ENCODE results near the gene RUBCNL. TPM values are rescaled to one million over a fixed set of nuclear protein-coding genes. Genes with fewer than 3 reads are reported as not detected.

RUBCNL gene
- total RNA-seq, 1 experiment from 2014 or later = not detected

DNA sequence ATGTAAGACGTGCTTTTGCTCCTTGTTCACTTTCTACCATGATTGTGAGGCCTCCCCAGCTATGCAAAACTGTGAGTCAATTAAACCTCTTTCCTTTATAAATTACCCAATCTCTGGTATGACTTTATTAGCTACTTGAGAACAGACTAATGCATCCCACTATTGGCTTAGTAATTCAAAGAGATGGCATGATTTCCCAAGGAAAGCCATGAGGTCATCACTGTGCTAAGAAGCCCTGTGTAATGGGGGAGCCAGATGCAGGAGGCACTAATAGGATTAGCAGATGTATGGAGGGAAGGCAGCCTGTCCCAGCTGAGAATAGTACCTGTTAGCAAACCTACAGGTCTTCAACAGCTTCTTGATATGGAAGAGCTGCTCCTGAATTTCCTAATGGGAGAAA, 38.1 kb downstream of the RUBCNL start:
- intact Hi-C loops (cut with micrococcal nuclease; ENCODE audit: unreplicated experiment) = no loop called here
- CTCF ChIA-PET = no interaction called here
- BruUV-seq (replicated peaks) = no TSS peak
- TF ChIP-seq, protein P1, sequence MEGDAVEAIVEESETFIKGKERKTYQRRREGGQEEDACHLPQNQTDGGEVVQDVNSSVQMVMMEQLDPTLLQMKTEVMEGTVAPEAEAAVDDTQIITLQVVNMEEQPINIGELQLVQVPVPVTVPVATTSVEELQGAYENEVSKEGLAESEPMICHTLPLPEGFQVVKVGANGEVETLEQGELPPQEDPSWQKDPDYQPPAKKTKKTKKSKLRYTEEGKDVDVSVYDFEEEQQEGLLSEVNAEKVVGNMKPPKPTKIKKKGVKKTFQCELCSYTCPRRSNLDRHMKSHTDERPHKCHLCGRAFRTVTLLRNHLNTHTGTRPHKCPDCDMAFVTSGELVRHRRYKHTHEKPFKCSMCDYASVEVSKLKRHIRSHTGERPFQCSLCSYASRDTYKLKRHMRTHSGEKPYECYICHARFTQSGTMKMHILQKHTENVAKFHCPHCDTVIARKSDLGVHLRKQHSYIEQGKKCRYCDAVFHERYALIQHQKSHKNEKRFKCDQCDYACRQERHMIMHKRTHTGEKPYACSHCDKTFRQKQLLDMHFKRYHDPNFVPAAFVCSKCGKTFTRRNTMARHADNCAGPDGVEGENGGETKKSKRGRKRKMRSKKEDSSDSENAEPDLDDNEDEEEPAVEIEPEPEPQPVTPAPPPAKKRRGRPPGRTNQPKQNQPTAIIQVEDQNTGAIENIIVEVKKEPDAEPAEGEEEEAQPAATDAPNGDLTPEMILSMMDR (IDR thresholded peaks at IDR 0.05; ENCODE audit: unreplicated experiment) = no peak
- H3K27ac Mint-ChIP-seq (ENCODE audit: unreplicated experiment) = no peak overlapping the region
- H3K4me1 Mint-ChIP-seq (ENCODE audit: low read depth, unreplicated experiment) = no peaks in the 10 kb centered on the region
- no peaks in the 10 kb centered on the region for H3K9me3 Mint-ChIP-seq (ENCODE audit: low read depth, unreplicated experiment)
- no peaks in the 10 kb centered on the region for H3K36me3 Mint-ChIP-seq (ENCODE audit: insufficient read depth, unreplicated experiment)
- no peak for DNase-seq
- no peak overlapping the region for H3K4me3 Mint-ChIP-seq (ENCODE audit: low read depth, unreplicated experiment)
- peaks cover 13% of the 10 kb centered on the region for H3K27me3 Mint-ChIP-seq (ENCODE audit: unreplicated experiment)

DNA sequence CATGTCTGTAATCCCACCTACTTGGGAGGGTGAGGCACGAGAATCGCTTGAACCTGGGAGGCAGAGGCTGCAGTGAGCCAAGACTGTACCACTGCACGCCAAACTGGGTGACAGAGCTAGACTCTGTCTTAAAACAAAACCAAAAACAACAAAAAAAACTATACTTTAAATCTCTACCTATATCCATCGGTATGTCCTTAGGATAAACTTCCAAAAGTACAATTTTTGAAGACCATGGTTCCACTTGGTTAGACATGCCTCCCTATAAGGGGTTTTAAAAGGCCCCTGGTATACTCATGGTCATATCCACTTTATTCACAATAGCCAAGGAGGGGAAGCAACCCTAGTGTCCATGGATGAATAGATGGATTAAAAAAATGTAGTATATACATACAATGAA, 39.8 kb downstream of the RUBCNL start:
- Mint-ChIP-seq H3K27ac (ENCODE audit: unreplicated experiment) (no peak overlapping the region), H3K4me1 (ENCODE audit: low read depth, unreplicated experiment) (no peaks in the 10 kb centered on the region), H3K36me3 (ENCODE audit: insufficient read depth, unreplicated experiment) (no peaks in the 10 kb centered on the region), H3K4me3 (ENCODE audit: low read depth, unreplicated experiment) (no peak overlapping the region), H3K9me3 (ENCODE audit: low read depth, unreplicated experiment) (no peaks in the 10 kb centered on the region), H3K27me3 (ENCODE audit: unreplicated experiment) (peaks cover 13% of the 10 kb centered on the region)
- TF ChIP-seq, protein P1 (IDR thresholded peaks at IDR 0.05; ENCODE audit: unreplicated experiment) = no peak
- CTCF ChIA-PET = no interaction called here
- no peak for DNase-seq
- no TSS peak for BruUV-seq (replicated peaks)
- intact Hi-C loops (cut with micrococcal nuclease; ENCODE audit: unreplicated experiment) = no loop called here

DNA sequence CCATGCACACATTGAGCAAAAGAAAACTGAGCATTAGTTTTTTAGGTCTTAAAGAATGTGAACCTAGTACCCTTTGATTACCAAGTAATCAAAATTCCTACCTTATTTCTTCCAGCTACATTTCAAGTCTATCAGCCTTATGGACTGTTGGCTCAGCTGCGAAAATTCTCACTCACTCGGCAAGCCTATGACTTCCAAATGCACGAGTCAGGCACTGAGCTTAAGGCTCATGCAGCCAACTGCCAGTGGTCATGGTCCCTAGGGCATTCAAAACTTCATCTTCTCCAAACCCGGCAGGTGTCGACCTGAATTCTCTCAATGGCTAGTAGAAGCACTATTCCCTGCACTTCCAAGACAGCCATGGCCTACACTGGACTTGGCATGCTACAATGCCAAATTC, 41.2 kb downstream of the RUBCNL start:
- intact Hi-C loops (cut with micrococcal nuclease; ENCODE audit: unreplicated experiment) = no loop called here
- DNase-seq = no peak
- Mint-ChIP-seq H3K27ac (ENCODE audit: unreplicated experiment) (no peak overlapping the region), H3K9me3 (ENCODE audit: low read depth, unreplicated experiment) (no peaks in the 10 kb centered on the region), H3K27me3 (ENCODE audit: unreplicated experiment) (peaks cover 13% of the 10 kb centered on the region), H3K4me3 (ENCODE audit: low read depth, unreplicated experiment) (no peak overlapping the region), H3K4me1 (ENCODE audit: low read depth, unreplicated experiment) (no peaks in the 10 kb centered on the region), H3K36me3 (ENCODE audit: insufficient read depth, unreplicated experiment) (no peaks in the 10 kb centered on the region)
- TF ChIP-seq, protein P1 (IDR thresholded peaks at IDR 0.05; ENCODE audit: unreplicated experiment) = no peak
- CTCF ChIA-PET = no interaction called here
- no TSS peak for BruUV-seq (replicated peaks)

DNA sequence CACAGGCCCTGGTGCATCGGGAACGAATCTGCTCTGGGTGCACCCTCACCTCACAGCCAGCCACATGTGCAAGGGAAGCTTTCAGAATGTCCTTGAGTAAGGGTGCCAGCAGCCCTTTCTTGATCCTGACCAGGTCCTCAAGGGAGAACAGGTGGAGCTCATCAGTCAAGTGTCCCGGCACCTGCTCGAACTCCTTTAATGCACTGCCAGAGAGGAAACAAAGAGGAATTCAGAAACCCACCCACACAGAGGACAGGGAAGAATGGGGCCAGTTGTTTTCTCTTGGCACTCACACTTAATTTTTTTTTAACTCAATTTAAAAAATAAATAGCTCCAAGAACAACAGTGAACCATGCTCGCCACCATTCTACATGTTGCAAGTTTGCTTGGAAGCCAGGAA, 41.7 kb downstream of the RUBCNL start:
- DNase-seq = no peak
- peaks cover 13% of the 10 kb centered on the region for H3K27me3 Mint-ChIP-seq (ENCODE audit: unreplicated experiment)
- intact Hi-C loops (cut with micrococcal nuclease; ENCODE audit: unreplicated experiment) = no loop called here
- H3K27ac Mint-ChIP-seq (ENCODE audit: unreplicated experiment) = no peak overlapping the region
- BruUV-seq (replicated peaks) = no TSS peak
- H3K4me1 Mint-ChIP-seq (ENCODE audit: low read depth, unreplicated experiment) = no peaks in the 10 kb centered on the region
- no peaks in the 10 kb centered on the region for H3K36me3 Mint-ChIP-seq (ENCODE audit: insufficient read depth, unreplicated experiment)
- CTCF ChIA-PET = no interaction called here
- no peak overlapping the region for H3K4me3 Mint-ChIP-seq (ENCODE audit: low read depth, unreplicated experiment)
- TF ChIP-seq, protein P1 (IDR thresholded peaks at IDR 0.05; ENCODE audit: unreplicated experiment) = no peak
- H3K9me3 Mint-ChIP-seq (ENCODE audit: low read depth, unreplicated experiment) = no peaks in the 10 kb centered on the region
